Measurements from ENCODE around the gene ZNF487.
"Not testable (repeated sequence)": the region's sequence is repeated elsewhere in the genome, so short reads cannot be mapped to it uniquely, and the experiment has no call there.

Gene ZNF487

GRCh38 chr10:43444323-43444722 is 7.4 kb downstream of the ZNF487 start:
- no peak for DNase-seq
- Mint-ChIP-seq H3K36me3 (ENCODE audit: low read depth) (peaks cover 4% of the 10 kb centered on the region), H3K9me3 (peaks cover 3% of the 10 kb centered on the region), H3K4me3 (no peak overlapping the region), H3K27ac (no peak overlapping the region), H3K4me1 (no peaks in the 10 kb centered on the region), H3K27me3 (no peaks in the 10 kb centered on the region)
- ATAC-seq: no peak

GRCh38 chr10:43444897-43445466 is 8.1 kb downstream of the ZNF487 start:
- ATAC-seq (no peak), DNase-seq (no peak)
- Mint-ChIP-seq H3K27me3 (no peaks in the 10 kb centered on the region), H3K4me3 (no peak overlapping the region), H3K9me3 (peaks cover 3% of the 10 kb centered on the region), H3K36me3 (ENCODE audit: low read depth) (peaks cover 4% of the 10 kb centered on the region), H3K4me1 (no peaks in the 10 kb centered on the region), H3K27ac (no peak overlapping the region)

- H3K9me3 Mint-ChIP-seq; H3K27ac Mint-ChIP-seq; H3K27me3 Mint-ChIP-seq; H3K36me3 Mint-ChIP-seq (ENCODE audit: low read depth); H3K4me3 Mint-ChIP-seq; H3K4me1 Mint-ChIP-seq; ATAC-seq; DNase-seq: not testable (repeated sequence)
These were observed 9.5 kb downstream of the ZNF487 start for GRCh38 chr10:43446219-43447017.

DNA sequence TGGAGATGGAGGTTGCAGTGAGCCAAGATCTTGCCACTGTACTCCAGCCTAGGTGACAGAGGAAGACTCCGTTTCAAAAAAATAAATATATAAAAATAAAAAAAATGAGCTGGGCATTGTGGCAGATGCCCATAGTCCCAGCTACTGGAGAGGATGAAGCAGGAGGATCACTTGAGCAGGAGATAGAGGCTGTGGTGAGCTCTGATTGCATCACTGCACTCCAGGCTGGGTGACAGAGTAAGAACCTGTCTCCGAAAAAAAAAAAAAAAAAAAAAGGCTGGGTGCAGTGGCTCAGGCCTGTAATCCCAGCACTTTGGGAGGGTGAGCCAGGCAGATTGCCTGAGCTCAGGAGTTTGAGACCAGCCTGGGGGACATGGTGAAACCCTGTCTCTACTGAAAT is 11.8 kb downstream of the ZNF487 start:
- H3K27me3 Mint-ChIP-seq: no peaks in the 10 kb centered on the region
- no peak for DNase-seq
- no peak for ATAC-seq
- peaks cover 3% of the 10 kb centered on the region for H3K9me3 Mint-ChIP-seq
- no peak overlapping the region for H3K27ac Mint-ChIP-seq
- H3K4me3 Mint-ChIP-seq: no peak overlapping the region
- peaks cover 4% of the 10 kb centered on the region for H3K36me3 Mint-ChIP-seq (ENCODE audit: low read depth)
- peaks cover 23% of the 10 kb centered on the region for H3K4me1 Mint-ChIP-seq

DNA sequence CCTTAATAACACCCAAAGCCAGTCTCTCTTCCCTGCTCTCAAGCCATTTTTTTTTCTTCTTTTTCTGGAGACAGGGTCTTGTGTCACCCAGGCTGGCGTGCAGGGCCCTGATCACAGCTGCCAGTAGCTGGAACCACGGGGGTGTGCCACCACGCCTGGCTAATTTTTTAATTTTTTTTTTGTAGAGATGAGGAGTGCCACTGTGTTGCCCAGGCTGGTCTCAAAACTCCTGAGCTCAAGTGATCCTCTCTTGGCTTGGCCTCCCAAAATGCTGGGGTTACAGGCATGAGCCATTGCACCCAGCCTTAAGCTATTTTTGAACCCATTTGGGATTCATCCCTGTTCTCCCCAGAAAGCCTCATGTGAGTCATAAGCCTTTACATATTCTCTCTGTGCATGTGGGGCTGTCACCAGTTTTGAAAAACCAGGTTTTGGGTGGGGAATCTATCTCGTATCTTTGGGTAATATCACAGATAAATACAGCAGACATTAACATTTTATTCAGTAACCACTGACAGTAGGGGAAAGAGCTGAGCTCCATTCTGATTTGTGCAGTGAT is 15.5 kb downstream of the ZNF487 start:
- H3K27me3 Mint-ChIP-seq: no peaks in the 10 kb centered on the region
- peak overlapping the region; percentile 52 for H3K4me3 Mint-ChIP-seq
- ATAC-seq (no peak), DNase-seq (no peak)
- H3K27ac Mint-ChIP-seq: peak overlapping the region; percentile 86
- peaks cover 11% of the 10 kb centered on the region for H3K36me3 Mint-ChIP-seq (ENCODE audit: low read depth)
- H3K4me1 Mint-ChIP-seq: peaks cover 47% of the 10 kb centered on the region
- H3K9me3 Mint-ChIP-seq: peaks cover 2% of the 10 kb centered on the region

- ATAC-seq: peak; percentile 62
- H3K4me3 Mint-ChIP-seq: peak overlapping the region; percentile 52
- no peak for DNase-seq
- H3K27ac Mint-ChIP-seq: peak overlapping the region; percentile 86
- peaks cover 51% of the 10 kb centered on the region for H3K4me1 Mint-ChIP-seq
- peaks cover 8% of the 10 kb centered on the region for H3K36me3 Mint-ChIP-seq (ENCODE audit: low read depth)
- no peaks in the 10 kb centered on the region for H3K27me3 Mint-ChIP-seq
- H3K9me3 Mint-ChIP-seq: no peaks in the 10 kb centered on the region
These were observed 16.4 kb downstream of the ZNF487 start for GRCh38 chr10:43453266-43453831.

DNA sequence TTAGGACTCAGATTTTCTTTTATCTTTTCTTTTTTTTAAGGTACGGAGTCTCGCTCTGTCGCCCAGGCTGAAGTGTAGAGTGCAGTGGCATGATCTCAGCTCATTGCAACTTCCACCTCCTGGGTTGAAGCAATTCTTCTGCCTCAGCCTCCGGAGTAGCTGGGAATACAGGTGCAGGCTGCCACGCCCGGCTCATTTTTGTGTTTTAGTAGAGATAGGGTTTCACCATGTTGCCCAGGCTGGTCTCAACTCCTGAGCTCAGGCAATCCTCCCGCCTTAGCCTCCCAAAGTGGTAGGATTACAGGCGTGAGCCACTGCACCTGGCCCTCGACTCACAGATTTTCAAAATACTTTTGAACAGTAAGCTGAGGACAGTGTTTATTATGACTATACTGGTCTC is 17.1 kb downstream of the ZNF487 start:
- Mint-ChIP-seq H3K4me3 (peak overlapping the region; percentile 96), H3K4me1 (peaks cover 51% of the 10 kb centered on the region), H3K27ac (peak overlapping the region; percentile 99)
- ATAC-seq; H3K36me3 Mint-ChIP-seq (ENCODE audit: low read depth); H3K9me3 Mint-ChIP-seq; H3K27me3 Mint-ChIP-seq; DNase-seq: not testable (repeated sequence)

DNA sequence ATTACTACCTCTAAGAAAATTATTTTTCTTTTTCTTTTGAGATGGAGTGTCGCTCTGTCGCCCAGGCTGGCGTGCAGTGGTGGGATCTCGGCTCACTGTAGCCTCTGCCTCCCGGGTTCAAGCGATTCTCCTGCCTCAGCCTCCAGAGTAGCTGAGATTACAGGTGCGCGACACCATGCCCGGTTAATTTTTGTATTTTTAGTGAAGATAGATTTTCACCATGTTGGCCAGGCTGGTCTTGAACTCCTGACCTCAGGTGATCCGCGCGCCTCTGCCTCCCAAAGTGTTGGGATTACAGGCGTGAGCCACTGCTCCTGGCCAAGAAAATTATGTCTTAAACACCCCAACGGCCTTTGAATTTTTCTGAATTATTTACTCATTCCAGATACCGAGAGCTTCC is 19.6 kb downstream of the ZNF487 start:
- ATAC-seq; H3K27me3 Mint-ChIP-seq; H3K4me3 Mint-ChIP-seq; H3K36me3 Mint-ChIP-seq (ENCODE audit: low read depth); DNase-seq; H3K9me3 Mint-ChIP-seq: not testable (repeated sequence)
- H3K27ac Mint-ChIP-seq: peak overlapping the region; percentile 99
- H3K4me1 Mint-ChIP-seq: peaks cover 49% of the 10 kb centered on the region

GRCh38 chr10:43458227-43458626 is 21.3 kb downstream of the ZNF487 start:
- no peaks in the 10 kb centered on the region for H3K9me3 Mint-ChIP-seq
- no peak overlapping the region for H3K27ac Mint-ChIP-seq
- H3K36me3 Mint-ChIP-seq (ENCODE audit: low read depth): peaks cover 8% of the 10 kb centered on the region
- H3K4me3 Mint-ChIP-seq: no peak overlapping the region
- H3K27me3 Mint-ChIP-seq: no peaks in the 10 kb centered on the region
- ATAC-seq (no peak), DNase-seq (no peak)
- H3K4me1 Mint-ChIP-seq: peaks cover 33% of the 10 kb centered on the region

- Mint-ChIP-seq H3K9me3 (no peaks in the 10 kb centered on the region), H3K4me1 (peaks cover 4% of the 10 kb centered on the region), H3K27me3 (no peaks in the 10 kb centered on the region), H3K4me3 (no peak overlapping the region), H3K36me3 (ENCODE audit: low read depth) (no peaks in the 10 kb centered on the region), H3K27ac (no peak overlapping the region)
- DNase-seq: peak; percentile 18
- ATAC-seq: peak; percentile 71
These were observed 25.0 kb downstream of the ZNF487 start for GRCh38 chr10:43461950-43462349.

DNA sequence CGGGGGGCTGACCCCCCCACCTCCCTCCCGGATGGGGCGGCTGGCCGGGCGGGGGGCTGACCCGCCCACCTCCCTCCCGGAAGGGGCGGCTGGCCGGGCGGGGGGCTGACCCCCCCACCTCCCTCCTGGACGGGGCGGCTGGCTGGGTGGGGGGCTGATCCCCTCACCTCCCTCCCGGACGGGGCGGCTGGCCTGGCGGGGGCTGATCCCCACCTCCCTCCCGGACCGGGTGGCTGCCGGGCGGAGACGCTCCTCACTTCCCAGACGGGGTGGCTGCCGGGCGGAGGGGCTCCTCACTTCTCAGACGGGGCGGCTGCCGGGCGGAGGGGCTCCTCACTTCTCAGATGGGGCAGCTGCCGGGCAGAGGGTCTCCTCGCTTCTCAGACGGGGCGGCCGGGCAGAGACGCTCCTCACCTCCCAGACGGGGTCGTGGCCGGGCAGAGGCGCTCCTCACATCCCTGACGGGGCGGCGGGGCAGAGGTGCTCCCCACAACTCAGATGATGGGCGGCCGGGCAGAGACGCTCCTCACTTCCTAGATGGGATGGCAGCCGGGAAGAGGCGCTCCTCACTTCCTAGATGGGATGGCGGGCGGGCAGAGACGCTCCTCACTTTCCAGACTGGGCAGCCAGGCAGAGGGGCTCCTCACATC is 28.3 kb downstream of the ZNF487 start:
- not testable (repeated sequence) for H3K4me1 Mint-ChIP-seq; H3K4me3 Mint-ChIP-seq; ATAC-seq; DNase-seq; H3K36me3 Mint-ChIP-seq (ENCODE audit: low read depth); H3K9me3 Mint-ChIP-seq; H3K27ac Mint-ChIP-seq; H3K27me3 Mint-ChIP-seq

GRCh38 chr10:43465736-43466120 is 28.8 kb downstream of the ZNF487 start:
- not testable (repeated sequence) for ATAC-seq; H3K4me1 Mint-ChIP-seq; DNase-seq; H3K9me3 Mint-ChIP-seq; H3K27me3 Mint-ChIP-seq; H3K4me3 Mint-ChIP-seq; H3K36me3 Mint-ChIP-seq (ENCODE audit: low read depth); H3K27ac Mint-ChIP-seq

DNA sequence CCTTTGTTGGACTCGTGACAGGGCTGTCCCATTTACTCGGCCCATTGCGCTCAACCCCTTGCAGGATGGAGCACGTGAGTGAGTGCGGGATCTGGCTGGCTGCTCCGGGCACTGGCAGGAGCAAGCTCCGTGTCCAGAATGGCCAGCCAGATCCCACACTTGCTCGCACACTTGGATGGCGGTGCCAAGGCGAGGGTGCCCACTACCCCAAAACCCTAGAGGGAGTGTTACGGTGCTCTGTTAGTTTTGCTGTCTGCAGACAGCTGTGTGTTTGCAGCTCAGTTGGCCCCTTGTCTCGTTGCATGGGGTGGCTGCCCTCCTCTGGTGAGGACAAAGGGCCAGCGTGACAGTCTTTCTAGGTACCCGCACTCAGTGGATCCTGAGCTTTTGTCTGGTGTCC is 34.2 kb downstream of the ZNF487 start:
- H3K27ac Mint-ChIP-seq: no peak overlapping the region
- DNase-seq (no peak), ATAC-seq (no peak)
- no peak overlapping the region for H3K4me3 Mint-ChIP-seq
- no peaks in the 10 kb centered on the region for H3K4me1 Mint-ChIP-seq
- H3K27me3 Mint-ChIP-seq: no peaks in the 10 kb centered on the region
- no peaks in the 10 kb centered on the region for H3K9me3 Mint-ChIP-seq
- H3K36me3 Mint-ChIP-seq (ENCODE audit: low read depth): no peaks in the 10 kb centered on the region

GRCh38 chr10:43471935-43472720 is 35.2 kb downstream of the ZNF487 start:
- Mint-ChIP-seq H3K27ac (no peak overlapping the region), H3K4me3 (no peak overlapping the region), H3K27me3 (no peaks in the 10 kb centered on the region), H3K9me3 (no peaks in the 10 kb centered on the region), H3K4me1 (no peaks in the 10 kb centered on the region), H3K36me3 (ENCODE audit: low read depth) (no peaks in the 10 kb centered on the region)
- DNase-seq (no peak), ATAC-seq (no peak)
